NCI-H1694 (cell line): ENCODE data around the gene LRCOL1.

Experiments
- DNase-seq: peaks from one replicate; lab custom pipeline; 2025; lab: John Stamatoyannopoulos, UW

LRCOL1 gene

GRCh38 chr12:132610051-132610759 is at the start of gene LRCOL1:
LRCOL1 (minus strand) TSS chr12:132610582; CDS start chr12:132606251, 4,331 bp downstream.
- DNase-seq: no peak

GRCh38 chr12:132660052-132660451 is 49.7 kb upstream of the LRCOL1 start:
- no peak for DNase-seq

GRCh38 chr12:132659146-132659545 is 48.8 kb upstream of the LRCOL1 start:
- DNase-seq: no peak

DNA sequence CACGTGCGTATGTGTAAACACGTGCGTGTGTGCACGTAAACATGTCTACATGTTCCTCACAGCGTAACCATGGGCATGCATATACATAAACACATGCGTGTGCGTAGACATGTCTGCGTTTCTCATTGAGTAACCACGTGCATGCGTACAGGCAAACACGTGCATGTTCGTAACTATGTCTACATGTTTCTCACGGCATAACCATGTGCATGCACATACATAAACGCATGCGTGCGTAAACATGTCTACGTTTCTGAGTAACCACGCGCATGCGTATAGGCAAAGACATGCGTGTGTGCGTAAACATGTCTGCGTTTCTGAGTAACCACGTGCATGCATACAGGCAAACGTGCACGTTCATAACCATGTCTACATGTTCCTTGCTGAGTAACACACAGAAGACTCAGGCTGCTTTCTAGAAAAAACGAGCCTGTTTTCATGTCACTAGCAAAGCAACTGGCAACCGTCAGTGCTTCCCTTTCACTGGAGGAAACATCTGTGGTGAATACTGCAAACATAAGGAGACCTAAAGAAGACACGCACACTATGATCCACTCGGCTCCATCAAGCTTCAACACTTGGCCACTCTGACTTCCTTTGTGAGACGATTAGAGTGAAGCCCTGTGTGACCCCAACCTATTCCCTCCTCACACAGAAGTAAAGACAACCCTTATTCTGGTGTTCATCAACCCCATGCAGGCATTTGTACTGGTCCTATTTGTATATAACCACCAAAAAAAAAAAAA is 47.9 kb upstream of the LRCOL1 start:
- DNase-seq: no peak

GRCh38 chr12:132657004-132657727 is 46.8 kb upstream of the LRCOL1 start:
- no peak for DNase-seq

DNA sequence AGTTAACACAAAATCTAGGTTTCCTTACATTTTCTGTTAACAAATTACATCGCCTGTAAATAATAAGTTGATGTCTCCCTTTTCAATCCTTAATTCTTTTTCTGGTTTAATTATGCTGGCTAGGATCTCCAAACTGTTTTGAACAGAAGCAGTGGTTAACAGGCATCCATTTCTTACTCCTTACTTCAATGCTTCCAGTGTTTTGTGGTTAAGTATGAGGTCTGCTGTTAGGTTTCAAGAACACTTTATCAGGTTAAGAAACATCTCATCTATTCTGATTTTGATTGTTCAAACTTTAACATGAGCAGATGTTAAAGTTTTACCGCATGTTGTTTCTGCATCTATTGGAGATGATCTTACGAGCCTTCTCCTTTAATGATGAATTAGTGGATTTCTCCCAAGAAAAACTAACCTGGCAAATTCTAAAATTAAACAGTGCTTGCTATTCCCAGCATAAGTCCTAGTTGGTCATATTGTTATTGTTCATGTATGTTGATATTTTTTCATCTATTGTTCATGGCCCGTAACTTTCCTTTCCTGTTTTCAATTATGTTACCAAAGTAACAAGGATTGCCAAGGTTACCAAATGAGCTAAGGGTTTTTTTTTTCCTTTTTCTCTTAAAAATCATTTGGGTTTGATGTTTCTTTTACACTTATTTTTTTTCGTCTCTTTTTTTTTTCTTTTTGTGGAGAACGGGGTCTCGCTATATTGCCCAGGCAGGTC is 43.3 kb upstream of the LRCOL1 start:
- DNase-seq: no peak

GRCh38 chr12:132651444-132652100 is 41.2 kb upstream of the LRCOL1 start:
- no peak for DNase-seq

- DNase-seq: no peak
Measured at GRCh38 chr12:132649226-132649945, 39.0 kb upstream of the LRCOL1 start.

- DNase-seq: no peak
Measured at GRCh38 chr12:132648616-132649225, 38.3 kb upstream of the LRCOL1 start.

DNA sequence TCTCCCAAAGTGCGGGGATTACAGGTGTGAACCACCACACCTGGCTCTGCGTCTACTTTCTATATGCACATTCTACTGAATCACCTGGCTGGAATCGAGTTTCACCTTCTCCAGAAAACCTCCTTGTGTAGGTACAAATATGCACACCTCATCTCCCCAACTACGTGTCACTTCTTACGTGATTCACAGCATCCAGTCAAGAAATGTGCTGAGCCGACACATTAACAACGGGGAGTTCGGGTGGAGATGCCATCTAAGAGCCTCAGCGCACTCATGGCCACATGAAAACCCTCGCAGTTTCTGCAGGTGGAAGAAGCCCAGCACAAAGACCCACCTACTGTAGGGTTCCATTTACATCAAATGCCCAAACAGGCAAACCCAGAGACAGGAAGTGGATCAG is 37.5 kb upstream of the LRCOL1 start:
- DNase-seq: no peak

DNA sequence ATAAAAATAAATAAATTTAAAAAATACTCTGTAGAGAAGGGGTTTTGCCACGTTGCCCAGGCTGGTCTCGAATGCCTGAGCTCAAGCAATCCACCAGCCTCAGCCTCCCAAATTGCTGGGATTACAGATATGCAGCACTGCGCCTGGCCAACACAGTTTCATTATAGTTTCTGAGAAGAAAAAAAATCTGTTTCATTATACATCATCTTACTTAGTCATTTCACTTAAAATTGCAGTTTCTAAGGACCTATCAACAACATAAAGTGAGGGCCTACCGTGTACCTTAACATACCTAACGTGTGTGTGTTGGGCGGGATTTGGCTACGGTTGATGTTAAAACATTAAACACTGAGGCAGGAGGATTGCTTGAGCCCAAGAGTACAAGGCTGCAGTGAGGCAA is 36.5 kb upstream of the LRCOL1 start:
- DNase-seq: no peak

DNA sequence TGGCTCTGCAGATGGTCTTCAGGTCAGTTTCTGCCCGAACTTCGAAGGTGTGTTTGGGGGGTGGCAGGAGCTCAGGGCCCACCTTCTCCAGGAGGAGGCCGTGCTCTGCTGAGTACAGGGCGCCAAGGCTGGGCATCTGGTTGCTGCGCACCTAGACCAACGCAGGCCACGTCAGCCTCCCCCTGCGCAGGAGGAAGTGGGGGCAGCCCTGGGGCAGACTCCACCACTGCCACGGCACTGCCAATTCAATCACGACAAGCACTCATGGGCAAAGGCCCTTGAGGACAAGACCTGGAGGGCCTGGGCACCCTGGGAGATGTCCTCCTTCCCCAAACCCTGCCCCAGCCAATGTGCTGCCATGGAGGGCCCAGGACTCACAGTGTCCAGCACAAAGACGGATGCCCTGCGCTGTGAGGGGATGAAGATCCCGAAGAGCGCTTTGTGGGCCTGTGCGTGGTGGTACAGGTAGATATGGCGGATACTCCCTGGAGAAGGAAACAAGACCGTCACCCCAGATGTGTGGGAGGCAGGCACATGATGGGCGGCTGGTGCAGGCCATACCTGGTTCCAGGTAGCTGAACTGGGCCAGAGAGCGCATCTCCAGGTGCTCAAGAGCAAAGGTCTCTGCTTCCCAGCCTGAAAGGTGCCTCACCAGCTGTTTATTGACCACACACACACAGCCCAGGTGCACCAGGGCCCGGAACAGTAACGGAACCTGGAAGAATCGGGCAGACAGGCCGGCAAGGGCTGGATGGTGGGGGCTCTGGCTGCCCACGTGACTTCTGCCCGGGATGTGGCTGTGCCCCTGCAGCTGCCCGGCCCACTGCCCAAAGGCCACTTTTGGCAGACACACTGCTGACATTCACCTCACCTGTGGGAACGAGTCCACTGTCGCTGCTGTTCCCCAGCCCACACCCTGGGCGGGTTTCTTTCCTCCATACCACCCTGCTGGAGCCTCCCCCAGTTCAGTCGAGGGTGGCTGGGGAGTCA is 32.8 kb upstream of the LRCOL1 start:
- DNase-seq: no peak

- DNase-seq: no peak
Measured at GRCh38 chr12:132641811-132642650, 31.6 kb upstream of the LRCOL1 start.

GRCh38 chr12:132640936-132641335 is 30.6 kb upstream of the LRCOL1 start:
- DNase-seq: no peak

- DNase-seq: no peak
Measured at GRCh38 chr12:132639956-132640520, 29.7 kb upstream of the LRCOL1 start.

- DNase-seq: peak; percentile 31
Measured at GRCh38 chr12:132638541-132639408, 28.4 kb upstream of the LRCOL1 start.

DNA sequence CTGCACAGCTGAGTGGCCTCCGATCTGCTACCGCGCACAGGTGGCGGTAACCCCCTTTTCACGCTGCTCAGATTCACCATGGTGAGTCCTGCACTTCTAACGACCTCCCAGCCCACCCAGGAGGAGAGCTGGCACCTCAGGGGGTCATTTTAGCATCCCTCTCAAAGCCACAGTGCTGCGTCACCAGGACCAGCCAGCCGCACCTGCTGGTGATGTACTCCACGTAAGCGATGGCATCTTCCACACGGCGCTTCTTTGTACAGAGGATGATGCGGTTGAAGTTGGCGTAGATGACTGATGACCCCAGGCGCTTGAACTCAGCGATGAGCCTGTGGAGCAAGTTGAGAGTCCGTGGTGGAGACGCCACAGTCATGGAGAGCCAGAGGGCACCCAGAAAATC is 27.4 kb upstream of the LRCOL1 start:
- no peak for DNase-seq
